NCI-H2227 (cell line): Measurements from ENCODE around the gene EMID1.
"Not testable (repeated sequence)": the region's sequence is repeated elsewhere in the genome, so short reads cannot be mapped to it uniquely, and the experiment has no call there.

ENCODE experiments used
- DNase-seq: peaks from one replicate; lab custom pipeline; 2025; ENCODE audit not compliant: unreplicated experiment; lab: John Stamatoyannopoulos, UW

Gene EMID1

DNA sequence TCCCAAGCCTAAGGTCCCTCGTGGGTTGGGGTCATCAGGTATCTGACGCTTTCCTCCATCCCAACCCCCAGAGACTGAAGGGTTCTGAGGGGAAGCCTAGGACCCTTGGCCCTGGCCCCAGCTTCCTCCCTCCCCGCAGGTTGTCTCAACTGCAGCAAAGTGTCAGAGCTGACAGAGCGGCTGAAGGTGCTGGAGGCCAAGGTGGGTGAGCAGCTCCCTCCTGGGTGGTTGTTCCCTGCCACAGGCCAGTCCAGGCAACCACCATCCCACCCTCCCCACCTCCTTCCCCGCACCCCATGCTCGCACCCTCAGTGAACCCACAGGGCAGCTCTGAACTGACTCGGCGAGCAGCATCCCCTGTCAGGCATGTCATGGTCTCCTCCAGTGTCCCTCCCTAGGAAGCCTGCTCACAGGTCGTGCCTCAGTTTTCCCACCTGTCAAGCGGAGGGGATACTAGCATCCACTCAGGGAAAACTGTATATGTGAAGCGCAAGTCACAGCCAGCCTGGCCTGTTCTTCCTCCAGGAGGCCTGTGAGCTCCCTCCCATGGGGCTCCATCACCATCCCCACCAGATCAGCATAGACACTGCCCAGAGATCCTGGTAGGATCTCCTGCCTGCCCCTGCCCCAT lies 20.8 kb downstream of the EMID1 start:
- no peak for DNase-seq

DNA sequence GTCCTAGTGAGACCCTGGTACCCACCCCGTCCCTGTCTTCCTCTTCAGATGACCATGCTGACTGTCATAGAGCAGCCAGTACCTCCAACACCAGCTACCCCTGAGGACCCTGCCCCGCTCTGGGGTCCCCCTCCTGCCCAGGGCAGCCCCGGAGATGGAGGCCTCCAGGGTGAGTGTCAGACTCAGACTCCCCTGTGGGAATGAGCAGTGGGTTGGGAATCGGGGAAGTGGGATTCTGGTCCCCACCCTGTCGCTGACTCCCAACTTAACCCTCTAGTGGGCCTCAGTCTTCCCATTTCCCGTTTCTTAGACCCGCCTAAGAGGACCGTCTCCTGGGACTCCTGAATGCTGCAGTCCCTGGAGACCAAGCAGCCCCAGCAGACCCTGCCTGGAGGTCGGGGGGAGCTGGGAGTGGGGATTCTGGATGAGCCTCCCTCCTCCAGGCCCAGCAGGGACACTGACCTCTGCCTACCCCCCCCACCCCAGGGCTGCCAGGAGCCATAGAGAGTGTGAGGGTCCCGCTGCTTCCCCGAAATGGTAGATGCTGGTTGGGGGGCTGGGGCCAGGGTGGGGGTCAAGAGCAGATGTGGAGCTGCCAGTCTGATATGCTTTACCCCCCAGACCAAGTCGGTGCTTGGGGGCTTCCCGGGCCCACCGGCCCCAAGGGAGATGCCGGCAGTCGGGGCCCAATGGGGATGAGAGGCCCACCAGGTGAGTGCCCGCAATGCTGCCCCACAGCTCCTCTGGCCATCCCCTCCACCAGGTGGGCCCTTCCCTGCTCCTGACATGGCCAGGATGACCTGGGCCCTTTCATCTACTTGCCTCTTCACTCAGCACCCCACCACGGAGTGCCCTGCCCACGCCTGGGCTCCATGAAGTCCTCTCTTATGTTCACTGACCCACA lies 25.5 kb downstream of the EMID1 start:
- DNase-seq = no peak

DNA sequence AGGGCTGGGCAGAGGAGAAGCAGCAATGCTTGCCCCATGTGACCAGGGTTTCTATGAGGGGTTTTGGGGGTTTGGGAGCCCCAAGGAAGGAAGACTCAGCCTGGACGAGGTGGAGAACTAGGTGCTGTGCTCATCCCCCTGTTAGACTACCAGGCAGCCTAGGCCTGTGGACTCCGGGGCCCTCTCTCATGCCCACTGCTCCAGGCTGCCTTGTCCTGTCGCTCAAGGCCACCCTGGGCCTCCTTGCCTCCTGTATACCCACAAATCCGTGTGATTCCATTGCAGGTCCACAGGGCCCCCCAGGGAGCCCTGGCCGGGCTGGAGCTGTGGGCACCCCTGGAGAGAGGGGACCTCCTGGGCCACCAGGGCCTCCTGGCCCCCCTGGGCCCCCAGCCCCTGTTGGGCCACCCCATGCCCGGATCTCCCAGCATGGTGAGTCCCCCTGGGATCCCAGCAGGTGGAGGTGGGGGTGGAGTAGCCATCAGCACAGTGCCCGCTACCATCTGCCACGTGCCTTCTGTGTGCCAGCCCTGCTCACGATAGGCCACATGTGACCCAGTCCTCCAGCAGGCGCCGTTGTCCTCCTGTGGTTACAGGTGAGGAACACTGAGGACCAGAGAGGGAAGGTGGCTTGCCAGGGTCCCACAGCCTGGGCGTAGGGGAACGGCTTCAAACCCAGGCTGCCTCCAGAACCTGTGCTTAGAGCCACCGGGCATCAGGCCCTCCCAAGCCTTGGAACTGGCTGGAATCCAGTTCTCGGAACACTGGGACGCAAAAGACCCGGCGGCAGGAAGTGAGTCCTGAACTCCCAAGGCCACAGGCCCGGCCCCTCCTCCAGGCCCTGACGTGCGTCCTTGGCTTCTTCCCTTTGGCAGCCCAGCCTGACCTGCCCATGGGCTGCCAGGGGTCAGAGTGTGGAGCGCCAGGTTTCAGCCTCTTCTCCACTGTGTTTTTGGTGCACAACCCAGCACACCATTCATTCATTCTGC lies 26.6 kb downstream of the EMID1 start:
- no peak for DNase-seq

DNA sequence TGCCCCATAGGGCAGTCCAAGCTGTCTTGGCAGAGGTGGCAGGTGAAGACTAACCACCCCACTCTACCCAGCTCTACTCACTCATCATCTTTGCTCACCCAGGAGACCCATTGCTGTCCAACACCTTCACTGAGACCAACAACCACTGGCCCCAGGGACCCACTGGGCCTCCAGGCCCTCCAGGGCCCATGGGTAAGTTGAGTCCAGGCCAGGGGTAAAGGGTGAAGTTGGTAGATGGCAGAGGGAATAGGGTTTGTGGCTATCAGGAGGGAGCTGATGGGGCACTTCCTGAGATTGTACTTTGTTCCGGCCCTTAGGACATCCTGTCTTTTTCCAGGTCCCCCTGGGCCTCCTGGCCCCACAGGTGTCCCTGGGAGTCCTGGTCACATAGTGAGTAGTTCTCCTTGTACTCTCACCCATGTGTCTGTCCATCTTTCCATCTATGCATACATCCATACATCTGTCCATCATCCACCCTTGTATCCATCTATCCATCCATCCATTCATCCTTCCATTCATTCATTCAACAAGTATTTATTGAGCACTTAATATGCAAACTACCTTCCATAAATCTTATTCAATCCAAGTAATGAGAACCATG lies 27.7 kb downstream of the EMID1 start:
- DNase-seq = no peak

DNA sequence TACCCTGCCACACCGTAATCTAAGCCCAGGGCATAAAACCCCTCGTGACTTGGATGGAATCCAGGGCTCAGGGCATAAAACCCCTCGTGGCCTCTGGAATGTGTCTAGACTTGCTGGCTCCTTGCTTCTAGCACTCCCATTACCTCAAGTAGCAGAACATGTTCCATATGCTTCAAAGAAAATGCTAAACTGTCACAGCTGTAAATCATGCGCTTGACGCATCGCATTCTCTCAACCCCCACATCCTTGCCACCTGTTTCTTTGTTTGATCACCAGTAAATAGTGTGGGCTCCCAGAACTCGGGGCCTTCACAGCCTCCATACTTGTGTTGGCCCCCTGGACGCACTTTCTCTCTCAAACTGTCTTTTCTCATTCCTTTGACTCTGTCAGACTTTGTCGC lies 34.8 kb downstream of the EMID1 start:
- not testable (repeated sequence) for DNase-seq

DNA sequence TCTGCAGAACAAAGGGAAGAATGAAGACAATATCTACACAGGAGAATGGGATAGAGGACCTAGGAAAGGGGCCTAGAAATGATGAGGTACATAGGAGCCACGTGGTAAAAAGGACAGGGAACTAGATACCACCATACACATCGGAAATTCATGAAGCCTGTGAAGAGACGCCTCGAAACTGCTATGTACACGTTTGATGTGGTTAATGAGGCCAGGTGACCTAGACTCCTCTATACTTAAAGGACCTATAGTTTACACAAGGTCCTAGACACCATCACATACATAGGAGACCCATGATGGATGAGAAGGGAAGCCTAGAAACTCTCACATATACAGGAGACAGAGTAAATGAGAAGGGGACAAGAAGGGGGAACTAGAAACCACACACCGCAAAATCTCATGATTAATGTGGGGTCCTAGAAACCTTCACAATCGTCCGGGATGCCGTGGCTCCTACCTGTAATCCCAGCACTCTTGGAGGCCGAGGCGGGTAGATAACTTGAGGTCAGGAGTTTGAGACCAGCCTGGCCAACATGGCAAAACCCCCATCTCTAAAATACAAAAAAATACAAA lies 38.3 kb downstream of the EMID1 start:
- DNase-seq = no peak

DNA sequence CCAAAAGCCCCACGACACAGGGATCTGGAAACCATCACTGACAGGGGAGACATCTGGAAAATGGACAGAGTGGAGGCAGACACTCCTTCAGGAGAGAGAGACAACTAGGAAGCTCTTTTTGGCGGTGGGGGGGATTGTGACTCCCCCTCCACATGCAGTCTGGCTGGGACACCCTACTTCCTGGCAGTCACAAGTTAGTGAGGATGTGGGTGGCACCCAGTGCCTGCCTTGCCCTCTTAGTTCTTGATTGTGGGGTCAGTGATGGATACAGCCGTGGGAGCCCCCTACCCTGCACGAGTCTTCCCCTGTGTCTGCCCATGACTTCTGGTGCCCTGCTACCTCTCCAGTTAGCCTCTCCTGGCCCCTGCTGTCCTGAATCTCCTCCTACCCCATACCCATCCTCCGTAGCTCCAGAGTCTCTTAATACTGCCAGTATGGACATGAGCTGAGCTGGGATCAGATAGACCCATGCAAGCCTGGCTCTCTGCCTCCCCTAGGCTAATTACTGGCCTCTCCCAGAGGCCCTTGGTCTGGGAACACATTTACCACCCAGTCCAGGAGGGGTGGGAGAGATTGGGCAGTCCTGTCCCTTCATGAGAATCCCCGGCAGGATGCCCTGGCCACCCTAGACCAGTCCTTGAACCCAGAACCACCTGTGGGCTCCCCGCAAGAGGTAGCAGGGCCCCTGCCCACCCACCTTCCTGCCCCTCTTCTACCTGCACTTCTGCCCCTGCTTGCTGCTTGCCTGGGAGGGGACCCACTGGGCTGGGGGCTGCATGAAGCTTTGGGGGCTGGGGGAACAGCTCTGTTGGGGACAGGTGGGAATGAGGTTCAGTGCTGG lies 39.3 kb downstream of the EMID1 start:
- no peak for DNase-seq

DNA sequence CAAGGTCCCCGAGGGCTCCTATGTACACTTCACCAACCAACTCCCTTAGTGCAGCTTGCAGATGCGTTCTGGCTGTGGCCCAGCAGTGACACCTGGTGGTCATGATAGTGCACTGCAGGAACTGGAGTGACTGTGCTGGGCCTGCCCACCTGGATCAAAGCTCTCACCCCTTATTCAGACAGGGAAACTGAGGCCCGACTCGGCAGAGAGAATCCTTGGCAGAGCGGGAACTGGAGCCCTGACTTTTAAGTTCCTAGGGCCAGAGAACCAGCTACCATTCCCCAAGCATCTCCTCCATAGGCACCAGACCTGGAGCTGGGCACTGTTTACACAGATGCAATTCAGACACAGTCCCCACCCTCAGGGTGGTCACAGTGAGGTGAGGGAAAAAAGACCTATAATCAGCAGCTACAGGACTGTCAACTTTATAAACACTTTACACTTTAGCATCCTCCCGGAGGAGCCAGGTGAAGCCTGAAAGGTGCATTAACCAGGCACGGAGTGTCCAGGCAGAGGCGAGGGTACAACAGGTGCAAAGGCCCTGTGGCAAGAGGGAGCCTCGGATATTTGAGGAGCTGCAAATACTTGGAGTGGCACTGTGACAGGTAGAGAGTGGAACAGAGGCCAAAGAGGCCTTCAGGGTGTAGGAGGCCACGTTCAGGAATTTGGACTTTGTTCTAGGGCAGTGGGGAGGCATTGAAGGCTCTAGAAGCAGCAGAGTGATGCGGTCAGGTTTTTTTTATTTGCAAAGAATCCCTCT lies 40.1 kb downstream of the EMID1 start:
- DNase-seq = peak; percentile 61

DNA sequence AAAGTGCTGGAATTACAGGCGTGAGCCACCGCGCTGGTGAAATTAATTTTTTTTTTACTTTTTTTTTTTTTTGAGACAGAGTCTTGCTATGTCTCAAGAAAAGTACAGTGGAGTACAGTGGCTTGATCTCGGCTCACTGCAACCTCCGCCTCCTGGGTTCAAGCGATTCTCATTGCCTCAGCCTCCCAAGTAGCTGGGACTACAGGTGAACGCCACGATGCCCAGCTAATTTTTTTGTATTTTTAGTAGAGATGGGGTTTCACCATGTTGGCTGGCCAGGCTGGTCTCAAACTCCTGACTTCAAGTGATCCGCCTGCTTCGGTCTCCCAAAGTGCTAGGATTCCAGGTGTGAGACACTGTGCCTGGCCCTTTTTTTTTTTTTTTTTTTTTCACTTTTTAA lies 42.2 kb downstream of the EMID1 start:
- not testable (repeated sequence) for DNase-seq

DNA sequence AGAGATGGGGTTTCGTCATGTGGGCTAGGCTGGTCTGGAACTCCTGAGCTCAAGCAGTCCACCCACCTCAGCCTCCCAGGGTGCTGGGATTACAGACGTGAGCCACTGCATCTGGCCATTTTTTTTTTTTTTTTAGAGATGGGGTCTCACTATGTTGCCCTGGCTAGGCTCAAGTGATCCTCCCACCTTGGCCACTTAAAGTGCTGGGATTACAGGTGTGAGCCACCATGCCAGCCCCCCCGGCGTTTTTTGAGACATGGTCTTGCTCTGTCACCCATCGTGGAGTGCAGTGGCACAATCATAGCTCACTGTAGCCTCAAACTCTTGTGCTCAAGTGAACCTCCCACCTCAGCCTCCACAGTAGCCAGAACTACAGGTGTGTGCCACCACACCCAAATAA lies 45.6 kb downstream of the EMID1 start:
- DNase-seq = no peak

DNA sequence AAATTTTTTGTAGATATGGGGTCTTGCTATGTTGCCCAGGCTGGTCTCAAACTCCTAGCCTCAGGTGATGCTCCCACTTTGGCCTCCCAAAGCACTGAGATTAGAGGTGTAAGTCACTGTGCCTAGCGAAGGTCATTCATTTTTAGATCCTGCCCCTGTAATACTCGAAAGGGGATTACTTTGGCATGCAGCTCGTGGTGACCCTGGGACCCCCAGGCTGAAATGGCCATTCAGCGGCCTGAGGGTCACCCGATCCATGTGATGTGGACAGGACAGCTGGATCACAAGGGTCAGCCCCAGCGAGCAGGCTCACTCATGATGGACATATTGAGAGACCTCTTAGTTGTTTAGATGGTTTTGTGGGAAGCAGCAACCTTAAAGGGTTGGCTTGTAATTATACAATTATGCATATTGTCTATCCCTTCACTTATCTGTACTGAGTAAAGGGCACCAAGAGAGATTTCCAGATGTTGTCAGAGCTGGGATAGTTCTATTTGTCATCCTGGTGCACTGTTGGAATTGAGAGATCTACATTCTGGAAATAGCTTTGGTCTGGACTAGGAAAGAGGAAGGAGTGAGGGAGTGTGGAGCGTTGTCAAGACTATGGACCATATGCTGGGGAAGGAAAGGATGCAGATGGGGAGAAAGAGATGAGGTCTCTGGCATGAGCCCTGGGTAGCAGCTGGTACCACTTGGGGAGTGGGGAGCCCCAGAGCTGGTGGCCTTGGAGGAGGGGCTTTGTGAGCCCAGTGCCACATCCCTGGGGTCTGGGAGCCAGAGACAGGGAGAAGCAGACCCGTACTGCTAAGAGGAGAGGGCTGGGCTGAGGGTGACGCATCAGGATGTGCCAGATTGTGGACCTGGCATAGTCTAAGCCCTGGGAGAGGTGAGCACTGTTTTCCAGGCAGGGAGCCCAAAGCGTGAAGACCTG lies 46.5 kb downstream of the EMID1 start:
- no peak for DNase-seq

DNA sequence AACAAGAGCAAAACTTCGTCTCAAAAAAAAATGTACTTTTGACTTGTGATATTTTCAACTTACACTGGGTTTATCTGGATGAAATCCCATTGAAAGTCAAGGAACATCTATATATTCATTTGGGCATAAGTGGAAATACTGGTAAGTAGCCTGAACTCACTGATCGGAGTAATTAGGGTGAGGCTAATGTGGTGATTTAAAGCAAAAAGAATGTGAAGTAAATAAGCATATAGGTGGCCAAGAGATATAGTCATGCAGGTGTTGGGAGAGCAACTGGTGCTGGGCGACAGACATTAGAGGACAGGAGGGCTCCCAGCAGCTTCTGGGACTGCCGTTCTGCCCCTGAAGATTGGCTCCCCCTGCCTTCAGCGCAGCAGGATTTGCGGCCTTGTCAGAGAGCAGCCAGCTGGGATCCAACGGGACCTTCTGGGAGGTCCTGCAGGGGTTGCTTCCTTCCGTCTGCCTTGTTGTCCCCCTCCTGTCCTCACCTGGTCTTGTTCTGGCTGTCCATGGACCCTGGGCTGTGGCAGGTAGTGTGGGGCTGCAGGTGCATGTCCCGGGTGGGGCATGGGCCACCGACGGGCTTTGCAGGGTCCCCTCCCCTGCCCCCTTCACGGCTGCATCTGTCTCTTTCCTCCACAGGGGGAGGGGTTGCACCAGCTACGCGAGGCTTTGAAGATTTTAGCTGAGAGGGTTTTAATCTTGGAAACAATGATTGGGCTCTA lies 48.0 kb downstream of the EMID1 start:
- DNase-seq = no peak

DNA sequence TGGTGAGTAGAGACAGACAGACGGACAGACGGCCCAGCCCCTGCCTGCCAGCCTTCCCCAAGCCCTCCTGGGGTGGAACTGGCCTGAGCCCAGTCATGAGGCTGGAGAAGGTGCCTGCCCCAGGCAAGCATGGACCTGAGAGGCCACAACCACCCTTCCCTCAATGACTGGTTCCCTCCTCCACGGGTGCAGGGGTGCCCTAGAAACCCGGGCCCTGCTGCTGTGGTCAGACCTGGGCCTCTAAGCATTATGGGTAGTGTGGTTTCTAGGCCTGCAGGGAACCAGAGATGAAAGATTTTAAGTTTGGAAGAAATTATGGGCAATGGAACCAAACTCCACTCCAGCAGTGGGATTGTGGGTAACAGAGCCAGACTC lies 48.6 kb downstream of the EMID1 start:
- DNase-seq = no peak

DNA sequence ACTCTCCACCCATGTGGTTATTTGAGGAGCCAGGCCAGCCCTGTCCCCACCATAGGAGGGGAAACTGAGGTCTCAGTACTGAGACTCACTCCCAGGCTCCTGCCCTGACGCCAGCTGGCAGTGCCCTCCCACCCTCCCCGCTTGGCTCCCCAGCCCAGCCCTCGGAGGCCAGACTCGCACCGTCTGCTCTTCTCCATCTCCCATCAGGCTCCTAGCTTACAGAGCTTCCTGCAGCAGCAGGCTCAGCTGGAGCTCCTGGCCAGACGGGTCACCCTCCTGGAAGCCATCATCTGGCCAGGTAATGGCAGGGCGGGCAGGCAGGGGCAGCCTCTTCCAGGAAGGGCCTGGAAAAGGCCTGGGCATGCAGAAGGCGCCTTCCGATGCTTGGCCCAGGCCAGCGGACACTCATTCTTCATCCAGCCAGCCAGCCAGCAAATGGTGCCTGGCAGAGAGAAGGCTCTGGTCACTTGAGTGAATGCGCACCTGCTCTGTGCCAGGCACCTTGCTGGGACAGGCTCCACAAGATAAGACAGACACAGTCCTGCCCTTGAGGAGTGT lies 49.4 kb downstream of the EMID1 start:
- no peak for DNase-seq

DNA sequence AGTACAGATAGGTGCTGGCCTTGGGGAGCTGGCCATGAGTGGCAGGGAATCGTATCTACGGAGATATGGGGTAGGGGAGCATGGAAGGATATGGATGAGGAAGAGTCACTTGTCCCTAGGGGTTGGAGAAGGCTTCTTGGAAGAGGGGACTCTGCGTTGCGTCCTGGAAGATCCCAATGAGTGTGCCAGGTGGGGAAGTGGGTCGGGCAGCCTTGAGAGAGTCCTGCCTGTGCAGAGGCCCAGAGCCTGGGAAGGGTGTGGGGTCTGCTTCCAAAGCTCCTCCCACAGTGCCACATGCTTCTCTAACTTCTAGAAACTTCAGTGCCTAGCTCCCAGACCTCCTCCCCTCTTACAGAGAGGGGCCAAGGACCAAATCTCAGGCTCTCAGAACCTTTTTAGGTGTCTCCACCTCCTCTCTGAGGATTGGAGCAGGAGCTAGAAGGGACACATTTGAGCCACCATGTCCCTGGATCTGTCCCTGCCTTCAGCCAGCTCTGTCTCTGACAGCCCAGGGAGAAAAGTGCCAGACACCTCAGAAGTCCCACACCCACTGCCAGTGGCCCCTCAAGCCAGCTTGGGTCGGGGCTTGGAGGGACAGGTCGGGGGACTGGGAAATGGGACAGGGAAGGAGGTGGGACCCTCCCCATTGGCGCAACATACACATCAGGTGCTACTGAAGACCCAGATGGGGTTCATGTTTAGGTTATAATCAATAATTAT lies 51.1 kb downstream of the EMID1 start:
- no peak for DNase-seq

DNA sequence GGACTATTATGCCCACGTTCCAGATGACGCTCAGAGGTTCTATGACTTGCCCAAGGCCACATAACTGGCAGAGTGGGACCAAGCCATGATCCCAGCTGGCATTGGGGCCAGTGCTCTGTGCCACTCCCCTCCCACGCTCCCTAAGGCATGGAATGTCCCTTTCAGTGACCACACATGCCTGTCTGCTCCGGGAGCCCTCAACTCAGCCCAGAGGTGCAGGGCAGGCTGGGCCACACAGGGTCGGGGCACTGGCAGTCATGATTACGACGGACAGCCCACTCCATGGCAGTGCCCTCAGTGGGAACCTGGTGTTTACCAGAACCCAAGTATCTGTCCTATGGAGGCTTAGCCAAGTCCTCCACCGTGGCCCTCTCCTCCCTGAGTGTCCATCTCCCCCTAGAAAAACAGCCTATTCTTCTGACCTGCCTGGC lies 52.1 kb downstream of the EMID1 start:
- no peak for DNase-seq
